PC-9 (cell line): ENCODE results near the gene SNUPN.

ENCODE experiments used
- CTCF ChIP-seq: fragments of 200-600 bp; sonication (generic); conservative IDR thresholded peaks from 2 replicates; pipeline ENCODE4 v1.6.1; 2017; ENCODE audit warnings: mixed run types, antibody characterized with exemption, mild to moderate bottlenecking, moderate library complexity
- EZH2 ChIP-seq: fragments of 200-600 bp; sonication (generic); IDR thresholded peaks from 2 replicates; pipeline ENCODE4 v1.8.0; 2017; ENCODE audit warnings: antibody characterized with exemption, low read depth

- TF ChIP-seq CTCF = no peak
- no peak for TF ChIP-seq EZH2
Observed at GRCh38 chr15:75650908-75651809, 25.6 kb upstream of the SNUPN start.
